DOHH2 (cell line): ENCODE measurements around the gene SLC25A42.
"Not testable (repeated sequence)": the region's sequence is repeated elsewhere in the genome, so short reads cannot be mapped to it uniquely, and the experiment has no call there.

ENCODE experiments used
- H3F3A ChIP-seq: fragments of 200-600 bp; sonication (generic), shearing (Covaris generic); 2 replicates; pipeline ENCODE4 v1.6.0; 2016; ENCODE audit warnings: antibody characterized with exemption, mild to moderate bottlenecking; ENCODE audit not compliant: control insufficient read depth, insufficient read depth
- H3K27ac ChIP-seq: fragments of 200-600 bp; sonication (generic); 2 replicates; pipeline ENCODE4 v1.5.1; 2014; ENCODE audit warnings: low read depth, mild to moderate bottlenecking, low read length, moderate library complexity
- H3K27me3 ChIP-seq: fragments of 200-600 bp; sonication (generic); 2 replicates; pipeline ENCODE4 v1.6.1; 2014; ENCODE audit warnings: mild to moderate bottlenecking, low read length, mixed read lengths; ENCODE audit not compliant: control insufficient read depth
- H3K36me3 ChIP-seq: fragments of 200-600 bp; sonication (generic); 2 replicates; pipeline ENCODE4 v1.6.1; 2014; ENCODE audit warnings: mild to moderate bottlenecking, low read length, moderate library complexity, mixed read lengths; ENCODE audit not compliant: control insufficient read depth
- H3K4me1 ChIP-seq: fragments of 200-600 bp; sonication (generic); 2 replicates; pipeline ENCODE4 v1.6.1; 2014; ENCODE audit warnings: mild to moderate bottlenecking, low read length, mixed read lengths; ENCODE audit not compliant: control insufficient read depth
- H3K4me2 ChIP-seq: fragments of 200-600 bp; sonication (generic); 2 replicates; pipeline ENCODE4 v1.6.0; 2014; ENCODE audit warnings: mild to moderate bottlenecking, low read length, moderate library complexity
- H3K4me3 ChIP-seq: fragments of 200-600 bp; sonication (generic); 2 replicates; pipeline ENCODE4 v1.5.1; 2014; ENCODE audit warnings: mild to moderate bottlenecking, low read length, mixed read lengths
- H3K79me2 ChIP-seq: fragments of 200-600 bp; sonication (generic); 2 replicates; pipeline ENCODE4 v1.6.1; 2014; ENCODE audit warnings: mild to moderate bottlenecking, low read length, mixed read lengths; ENCODE audit not compliant: control insufficient read depth
- H3K9me2 ChIP-seq: fragments of 200-600 bp; sonication (generic); replicated peaks from 2 replicates; pipeline ENCODE4 v1.6.1; 2014; ENCODE audit warnings: mild to moderate bottlenecking, low read length, mixed read lengths; ENCODE audit not compliant: control insufficient read depth
- H3K9me3 ChIP-seq: fragments of 200-600 bp; sonication (generic); 2 replicates; pipeline ENCODE4 v1.6.1; 2014; ENCODE audit warnings: antibody characterized with exemption, low read length, mixed read lengths; ENCODE audit not compliant: control insufficient read depth, insufficient read depth
- H4K20me1 ChIP-seq: fragments of 200-600 bp; sonication (generic); 2 replicates; pipeline ENCODE4 v1.6.0; 2014; ENCODE audit warnings: low read depth, mild to moderate bottlenecking, antibody characterized with exemption, low read length, moderate library complexity; ENCODE audit not compliant: control insufficient read depth, insufficient read depth
- CTCF ChIP-seq: fragments of 200-600 bp; sonication (generic); IDR thresholded peaks from one replicate; pipeline ENCODE4 v1.5.1; 2014; ENCODE audit warnings: antibody characterized with exemption, mild to moderate bottlenecking, low read depth, low read length; ENCODE audit not compliant: poor library complexity, severe bottlenecking
- EZH2phosphoT487 ChIP-seq: fragments of 200-600 bp; sonication (generic); IDR thresholded peaks from 2 replicates; pipeline ENCODE4 v1.6.1; 2017; ENCODE audit warnings: borderline replicate concordance, mild to moderate bottlenecking, antibody characterized with exemption, low read length, moderate library complexity, mixed read lengths

Gene SLC25A42

GRCh38 chr19:19063183-19064097 lies at the start of gene SLC25A42:
Gene SLC25A42, plus strand, starts transcription at chr19:19063994. Its CDS starts 32,131 bp downstream, at chr19:19096125.
- Histone ChIP-seq H3K79me2 (peaks cover 39% of the 10 kb centered on the region), H3K27me3 (no peaks in the 10 kb centered on the region), H3K9me3 (no peaks in the 10 kb centered on the region), H3K4me3 (peak within 1 kb of the TSS; percentile 83), H4K20me1 (no peaks in the 10 kb centered on the region), H3F3A (peaks cover 23% of the 10 kb centered on the region), H3K9me2 (no peaks in the 10 kb centered on the region), H3K36me3 (peaks cover under 1% of the 10 kb centered on the region), H3K4me1 (peaks cover 48% of the 10 kb centered on the region), H3K27ac (peak within 1 kb of the TSS; percentile 69), H3K4me2 (peak within 1 kb of the TSS; percentile 89)
- no peak for TF ChIP-seq CTCF
- TF ChIP-seq EZH2phosphoT487, result no peak

GRCh38 chr19:19021115-19021514 lies 42.7 kb upstream of the SLC25A42 start:
- Histone ChIP-seq H4K20me1 (peaks cover 25% of the 10 kb centered on the region; the same call in 1 of the 2 replicates), H3K4me1 (peaks cover 3% of the 10 kb centered on the region; the same call in 1 of the 2 replicates), H3K36me3 (peaks cover 83% of the 10 kb centered on the region), H3K27ac (no peak overlapping the region), H3F3A (0 out of 2 replicates have a peak, but pooled peaks cover 2% of the 10 kb centered on the region), H3K9me2 (no peaks in the 10 kb centered on the region), H3K4me3 (no peak overlapping the region), H3K4me2 (no peak overlapping the region), H3K79me2 (peaks cover 97% of the 10 kb centered on the region), H3K9me3 (no peaks in the 10 kb centered on the region), H3K27me3 (no peaks in the 10 kb centered on the region)
- TF ChIP-seq EZH2phosphoT487 (no peak), CTCF (no peak)

- no peak for TF ChIP-seq CTCF
- TF ChIP-seq EZH2phosphoT487, result no peak
- Histone ChIP-seq H3K27me3 (no peaks in the 10 kb centered on the region), H3K4me3 (no peak overlapping the region), H3K4me1 (peaks cover 3% of the 10 kb centered on the region; the same call in 1 of the 2 replicates), H3K9me2 (no peaks in the 10 kb centered on the region), H3K27ac (no peak overlapping the region), H3K9me3 (no peaks in the 10 kb centered on the region), H3K4me2 (no peak overlapping the region), H3K36me3 (peaks cover 83% of the 10 kb centered on the region), H3F3A (0 out of 2 replicates have a peak, but pooled peaks cover 2% of the 10 kb centered on the region), H3K79me2 (peaks cover 97% of the 10 kb centered on the region), H4K20me1 (peaks cover 26% of the 10 kb centered on the region; the same call in 1 of the 2 replicates)
Measured at GRCh38 chr19:19022380-19022961, 41.3 kb upstream of the SLC25A42 start.

GRCh38 chr19:19023376-19023775 lies 40.4 kb upstream of the SLC25A42 start:
- H3K9me2 ChIP-seq, H3K4me1 ChIP-seq, H3K27ac ChIP-seq, H3F3A ChIP-seq, H3K4me3 ChIP-seq, H3K9me3 ChIP-seq, H3K27me3 ChIP-seq, H3K4me2 ChIP-seq: not testable (repeated sequence)
- Histone ChIP-seq H3K36me3 (peaks cover 84% of the 10 kb centered on the region), H3K79me2 (peaks cover 98% of the 10 kb centered on the region), H4K20me1 (peaks cover 31% of the 10 kb centered on the region)
